ENCODE results near the gene TRIM67.

TRIM67 gene

DNA sequence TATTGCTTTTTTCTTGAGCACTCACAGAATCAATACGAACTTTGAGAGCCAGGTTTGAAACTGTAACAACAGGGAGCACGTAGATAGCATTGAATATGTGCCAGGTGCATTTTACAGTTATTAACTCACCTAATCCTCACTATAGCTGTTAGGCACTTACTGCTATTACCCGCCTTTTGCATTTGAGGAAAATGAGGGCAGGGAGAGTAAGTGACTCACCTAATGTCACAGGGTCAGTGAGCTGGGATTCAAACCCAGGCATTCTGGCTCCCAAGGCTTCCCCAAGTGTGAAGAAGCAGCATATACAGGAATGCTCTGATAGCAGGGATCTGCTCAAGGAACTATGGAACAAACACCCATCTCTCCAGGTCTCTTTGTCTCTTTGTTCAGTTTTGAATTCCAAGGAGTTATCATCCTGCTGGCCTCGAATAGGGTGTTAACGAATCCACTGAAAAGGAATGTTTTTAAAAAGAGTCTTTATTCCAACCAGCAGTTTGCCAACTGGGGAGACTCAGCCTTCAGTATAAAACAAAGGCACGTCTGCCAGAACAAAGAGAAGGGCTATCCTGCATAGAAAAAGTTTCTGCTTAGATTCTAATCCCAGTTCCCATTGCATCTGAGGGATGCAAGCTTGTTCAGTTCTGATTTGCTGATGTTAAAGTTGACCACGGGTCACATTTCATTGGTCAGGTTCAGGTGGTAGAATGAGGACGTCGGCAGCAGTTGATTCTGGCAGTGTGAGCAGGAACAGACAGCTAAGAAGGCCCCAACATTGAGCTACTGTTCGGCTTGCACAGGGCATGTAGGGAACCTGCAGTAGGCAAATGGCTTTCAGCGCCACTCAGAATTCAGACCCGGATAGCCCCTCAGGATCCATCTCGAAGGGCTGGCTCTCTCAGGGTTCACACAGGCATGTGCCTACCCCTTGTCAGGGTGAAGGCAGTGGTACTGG, 22.1 kb downstream of the TRIM67 start:
- no peak for DNase-seq (ENCODE audit: low read depth)

- DNase-seq (ENCODE audit: low read depth) = no peak
Observed at GRCh38 chr1:231184891-231185290, 23.0 kb downstream of the TRIM67 start.

GRCh38 chr1:231185391-231185790, 23.5 kb downstream of the TRIM67 start:
- DNase-seq (ENCODE audit: low read depth) = no peak

DNA sequence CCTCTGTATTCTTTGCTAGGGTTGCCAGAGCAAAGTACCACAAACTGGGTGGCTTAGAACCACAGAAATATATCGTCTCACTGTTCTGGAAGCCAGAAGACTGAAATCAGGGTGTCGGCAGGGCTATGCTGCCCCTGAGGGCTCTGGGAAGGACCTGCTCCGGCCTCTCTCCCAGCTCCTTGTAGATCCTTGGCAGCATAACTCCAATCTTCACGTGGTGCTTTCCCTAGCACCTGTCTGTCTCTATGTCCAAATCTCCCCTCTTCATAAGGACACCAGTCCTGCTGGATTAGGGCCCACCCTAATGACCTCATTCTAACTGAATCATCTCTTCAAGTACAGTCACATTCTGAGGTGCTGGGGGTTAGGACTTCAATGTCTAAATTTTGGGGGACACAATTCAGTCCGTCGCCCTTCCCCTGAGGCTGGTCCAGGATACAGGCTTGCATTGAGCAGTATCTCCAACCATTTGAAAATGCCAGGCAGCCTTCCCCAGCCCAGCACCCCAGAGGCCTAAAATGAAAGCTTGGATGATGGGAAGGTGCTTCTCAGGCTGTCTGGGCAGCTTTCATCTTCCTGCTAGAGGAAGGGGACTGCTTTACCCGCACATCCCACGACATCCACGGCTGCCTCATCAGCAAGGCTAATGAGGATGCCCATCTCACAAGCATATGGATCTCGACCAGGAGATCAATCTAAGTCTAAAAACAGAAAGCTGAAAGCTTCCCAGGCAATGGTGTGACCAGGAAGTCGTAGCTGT, 24.7 kb downstream of the TRIM67 start:
- no peak for DNase-seq (ENCODE audit: low read depth)

- no peak for DNase-seq (ENCODE audit: low read depth)
Observed at GRCh38 chr1:231187571-231187970, 25.7 kb downstream of the TRIM67 start.

DNA sequence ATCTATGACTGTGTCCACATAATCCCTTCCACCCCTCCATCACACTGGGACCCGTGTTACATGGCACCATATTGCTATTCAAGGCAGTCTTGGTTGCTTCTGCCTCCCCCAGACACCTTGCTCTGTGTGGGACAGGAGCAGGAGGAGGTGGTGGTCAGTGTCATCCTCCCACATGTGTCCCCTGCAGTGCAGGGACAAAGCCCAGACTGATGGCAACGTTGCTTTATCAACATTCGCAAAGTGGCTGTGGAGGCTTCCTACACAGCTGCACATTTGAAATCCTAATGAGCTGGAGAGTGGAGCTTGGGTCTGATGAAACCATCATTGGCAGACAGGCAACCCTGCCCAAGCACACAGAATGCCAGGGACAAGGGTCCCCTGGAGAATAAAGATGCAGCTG, 26.2 kb downstream of the TRIM67 start:
- no peak for DNase-seq (ENCODE audit: low read depth)

DNA sequence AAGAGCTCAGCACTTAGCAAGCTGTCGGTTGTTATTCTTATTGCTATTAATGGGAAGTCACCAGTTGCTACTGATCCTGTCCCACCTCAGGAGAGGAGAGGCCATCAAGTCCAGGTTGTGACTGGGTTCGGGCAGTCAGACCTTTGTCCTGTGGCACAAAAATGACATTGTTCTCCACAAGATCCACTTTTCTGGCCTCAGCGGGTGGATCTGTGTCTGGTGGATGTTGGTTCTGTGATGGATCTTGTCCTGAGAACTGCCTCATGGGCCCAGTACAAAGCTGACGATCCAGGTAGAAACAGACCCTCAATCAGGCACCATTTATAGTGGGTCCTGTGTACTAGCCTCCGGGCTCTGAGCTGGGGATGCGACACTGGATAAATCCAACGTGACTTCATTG, 26.9 kb downstream of the TRIM67 start:
- DNase-seq (ENCODE audit: low read depth) = no peak

- no peak for DNase-seq (ENCODE audit: low read depth)
Observed at GRCh38 chr1:231189683-231190270, 27.9 kb downstream of the TRIM67 start.

GRCh38 chr1:231190456-231190855, 28.6 kb downstream of the TRIM67 start:
- no peak for DNase-seq (ENCODE audit: low read depth)

DNA sequence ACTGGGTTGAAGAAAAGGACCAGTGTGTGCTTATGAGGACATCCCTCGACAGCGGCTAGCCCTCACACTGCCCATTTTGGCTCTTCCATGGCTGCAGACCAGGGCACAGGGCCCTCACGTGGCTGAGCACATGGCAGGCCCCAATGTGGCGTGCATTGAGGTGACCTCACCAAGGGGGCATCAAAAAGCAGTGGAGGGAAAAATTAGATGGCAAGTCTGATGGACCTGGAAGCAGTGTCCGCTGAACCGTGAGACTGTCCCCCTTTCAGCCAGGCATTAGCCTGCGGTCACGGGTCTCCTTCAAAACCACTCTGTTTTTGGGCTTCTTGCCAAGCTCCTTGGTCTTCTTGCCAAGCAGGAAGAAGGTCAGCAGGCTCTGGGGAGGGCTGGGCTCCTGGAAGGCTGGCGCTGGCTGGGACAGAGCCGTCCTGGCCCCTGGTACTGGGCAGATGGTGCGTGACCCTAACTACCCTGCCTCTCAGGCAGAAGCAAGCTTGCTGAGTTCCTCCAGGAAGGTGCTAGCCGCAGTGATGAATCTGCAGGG, 30.8 kb downstream of the TRIM67 start:
- no peak for DNase-seq (ENCODE audit: low read depth)

GRCh38 chr1:231193710-231194340, 32.0 kb downstream of the TRIM67 start:
- no peak for DNase-seq (ENCODE audit: low read depth)

- no peak for DNase-seq (ENCODE audit: low read depth)
Observed at GRCh38 chr1:231194476-231194842, 32.6 kb downstream of the TRIM67 start.

- no peak for DNase-seq (ENCODE audit: low read depth)
Observed at GRCh38 chr1:231194843-231195516, 33.1 kb downstream of the TRIM67 start.

DNA sequence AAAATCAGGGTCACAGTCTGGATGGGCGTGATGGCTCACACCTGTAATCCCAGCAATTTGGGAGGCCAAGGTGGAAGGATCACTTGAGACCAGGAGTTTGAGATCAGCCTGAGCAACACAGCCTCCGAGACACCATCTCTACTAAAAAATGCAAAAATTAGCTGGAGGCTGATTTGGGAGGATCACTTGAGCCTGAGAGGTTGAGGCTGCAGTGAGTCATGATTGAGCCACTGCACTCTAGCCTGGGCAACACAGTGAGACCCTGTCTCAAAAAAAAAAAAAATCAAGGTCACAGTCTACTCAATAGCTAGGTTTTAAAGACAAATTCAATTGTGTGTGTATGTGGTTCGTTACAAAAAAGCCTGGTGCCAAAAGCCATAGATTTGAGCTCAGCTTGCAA, 34.4 kb downstream of the TRIM67 start:
- no peak for DNase-seq (ENCODE audit: low read depth)

GRCh38 chr1:231196728-231197127, 34.9 kb downstream of the TRIM67 start:
- DNase-seq (ENCODE audit: low read depth) = no peak

DNA sequence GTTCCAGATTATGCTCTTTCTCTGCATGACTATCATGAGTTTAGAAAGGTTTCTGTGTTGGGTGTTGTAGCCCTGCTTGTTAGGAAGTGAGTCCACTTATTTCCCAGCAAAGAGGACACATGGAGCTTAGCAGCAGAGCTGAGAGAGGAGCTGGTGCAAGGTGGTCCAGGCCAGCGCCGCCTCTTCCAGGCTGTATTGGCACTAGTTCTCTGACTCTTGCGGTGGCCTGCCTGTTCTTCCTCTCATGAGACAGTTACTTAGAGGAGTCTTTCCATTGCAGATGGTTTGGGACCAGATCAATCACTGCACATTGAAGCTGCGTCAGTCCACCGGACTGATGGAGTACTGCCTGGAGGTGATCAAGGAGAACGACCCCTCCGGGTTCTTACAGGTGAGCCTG, 38.0 kb downstream of the TRIM67 start:
- no peak for DNase-seq (ENCODE audit: low read depth)

DNA sequence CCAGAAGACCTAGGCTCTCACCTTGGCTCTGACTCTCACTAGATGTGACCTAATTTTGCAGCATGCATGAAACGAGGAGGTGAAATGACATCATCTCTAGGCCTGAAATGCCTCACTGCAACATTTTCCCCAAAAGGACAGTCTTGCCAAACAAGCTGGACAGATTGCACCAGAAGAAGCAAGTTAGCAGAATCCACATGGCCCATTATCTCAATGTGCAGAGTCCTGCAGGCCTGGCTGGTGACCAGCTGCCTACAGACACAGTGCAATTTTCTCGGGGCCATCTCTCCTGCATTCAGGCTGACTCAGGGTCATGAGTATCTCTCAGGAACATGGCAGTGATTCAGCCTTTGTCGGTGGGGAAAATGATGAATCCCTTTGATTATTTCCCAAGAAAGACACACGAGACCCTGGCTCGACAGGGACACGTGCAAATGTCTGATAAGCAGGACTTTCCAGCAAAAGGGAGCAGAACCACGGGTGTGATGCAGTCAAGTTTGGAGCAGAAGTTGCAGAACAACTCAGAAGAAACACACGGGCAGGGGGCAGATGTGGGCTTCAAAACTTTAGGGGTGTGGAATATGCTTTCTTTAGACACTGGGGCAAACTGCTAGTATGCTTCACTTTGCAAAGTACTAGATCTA, 38.7 kb downstream of the TRIM67 start:
- DNase-seq (ENCODE audit: low read depth) = no peak

DNA sequence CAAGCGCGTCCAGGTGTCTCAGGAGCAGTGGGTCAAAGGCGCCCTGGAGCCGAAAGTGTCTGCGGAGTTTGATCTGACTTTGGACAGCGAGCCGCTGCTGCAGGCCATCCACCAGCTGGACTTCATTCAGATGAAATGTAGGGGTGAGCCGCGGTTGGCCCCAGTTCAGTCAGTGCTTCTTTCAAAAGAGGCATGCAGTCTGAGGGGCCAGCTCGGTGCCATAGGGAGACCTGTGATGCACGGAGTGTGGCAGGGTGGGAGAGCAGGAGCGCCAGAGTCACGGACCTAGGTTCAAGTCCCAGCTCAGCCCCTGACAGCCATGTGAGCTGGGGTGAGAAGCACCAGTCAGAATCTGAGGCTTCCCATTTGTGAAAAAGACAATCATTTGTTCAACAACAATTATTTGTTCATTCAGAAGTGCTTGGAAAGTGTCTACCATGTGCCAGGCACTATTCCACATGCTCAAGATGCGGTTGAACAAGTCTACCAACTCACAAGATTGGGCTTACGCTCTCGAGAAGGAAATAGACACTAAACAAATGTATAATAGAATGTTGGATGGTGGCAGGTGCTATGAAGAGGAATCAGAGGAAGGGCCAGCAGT, 39.6 kb downstream of the TRIM67 start:
- DNase-seq (ENCODE audit: low read depth) = no peak

DNA sequence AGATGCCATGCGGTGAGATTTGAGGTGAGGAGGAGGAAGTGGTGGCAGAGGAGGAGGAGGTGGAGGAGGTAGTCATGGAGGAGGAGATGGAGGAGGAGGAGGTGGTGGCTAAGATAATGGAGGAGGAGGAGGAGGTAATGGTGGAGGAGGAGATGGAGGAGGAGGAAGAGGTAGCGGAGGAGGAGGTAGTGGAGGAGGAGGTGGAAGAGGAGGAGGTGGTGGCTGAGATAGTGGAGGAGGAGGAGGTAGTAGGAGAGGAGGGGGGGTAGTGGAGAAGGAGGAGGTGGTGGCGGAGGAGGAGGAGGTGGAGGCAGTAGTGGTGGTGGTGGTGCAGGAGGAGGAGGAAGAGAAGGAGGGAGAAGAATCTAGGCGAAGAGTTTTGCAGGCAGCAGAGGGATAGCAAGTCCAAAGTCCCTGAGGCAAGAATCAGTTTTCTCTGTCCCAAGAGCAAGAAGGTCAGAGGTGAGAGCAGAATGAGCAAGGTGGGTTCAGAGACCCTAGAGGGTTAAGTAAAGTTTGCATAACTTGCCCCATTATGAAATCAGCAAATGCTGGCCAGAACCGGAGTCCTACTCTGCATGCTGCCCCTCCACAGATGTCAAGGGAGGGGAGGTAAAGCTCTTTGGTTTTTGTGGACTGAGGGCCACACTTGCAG, 40.2 kb downstream of the TRIM67 start:
- DNase-seq (ENCODE audit: low read depth) = no peak

Measured in activated T-helper 1 cell treated with Interleukin-2 at 50 U/mL for 16 hours (primary cell).